Endometrial microvascular endothelial cells (primary cell): ENCODE data around the gene AKNA. TPM values are rescaled to one million over a fixed set of nuclear protein-coding genes. Genes with fewer than 3 reads are reported as not detected.

Experiments
- in situ Hi-C: cut with HindIII; loops from 2 replicates; pipeline ENCODE4 v1.10.0; 2017; ENCODE audit warnings: low sequenced_read_pairs, low pct_unique_long_range_greater_than_20kb; ENCODE audit errors: inconsistent ontology term
- total RNA-seq: library from RNA; depleted of rRNA; stranded (reverse); fragments of >200 nt; gene quantifications from one replicate; pipeline ENCODE4 v1.2.3, GENCODE V29; 2015; ENCODE audit errors: inconsistent ontology term

AKNA gene
- total RNA-seq, 1 donor from 2014 or later = 14.9 TPM

GRCh38 chr9:114367772-114368569, 19.8 kb downstream of the AKNA start:
- in situ Hi-C loops = no loop called here

- in situ Hi-C loops = no loop called here
Observed at GRCh38 chr9:114367366-114367765, 20.4 kb downstream of the AKNA start.

GRCh38 chr9:114366334-114367128, 21.3 kb downstream of the AKNA start:
- in situ Hi-C loops = no loop called here

DNA sequence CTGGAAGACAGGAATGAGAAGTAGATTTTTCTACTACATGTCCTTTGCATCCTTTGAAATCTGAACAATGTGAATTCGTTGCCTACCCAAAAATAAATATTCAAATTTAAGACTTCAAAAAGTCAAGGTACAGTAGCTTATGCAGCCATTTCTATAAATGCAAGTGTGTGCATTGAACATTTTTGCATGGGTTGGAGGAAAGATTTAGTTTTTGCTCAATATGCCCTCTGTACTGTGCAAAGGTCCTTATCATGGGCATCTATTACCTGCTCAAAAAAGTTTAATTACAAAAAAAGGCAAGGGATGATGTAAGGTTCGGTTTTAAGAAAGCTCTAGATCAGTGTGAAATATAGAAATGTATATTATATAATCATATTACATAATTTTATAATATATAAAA, 22.6 kb downstream of the AKNA start:
- in situ Hi-C loops = no loop called here

GRCh38 chr9:114364134-114365041, 23.4 kb downstream of the AKNA start:
- in situ Hi-C loops = no loop called here

DNA sequence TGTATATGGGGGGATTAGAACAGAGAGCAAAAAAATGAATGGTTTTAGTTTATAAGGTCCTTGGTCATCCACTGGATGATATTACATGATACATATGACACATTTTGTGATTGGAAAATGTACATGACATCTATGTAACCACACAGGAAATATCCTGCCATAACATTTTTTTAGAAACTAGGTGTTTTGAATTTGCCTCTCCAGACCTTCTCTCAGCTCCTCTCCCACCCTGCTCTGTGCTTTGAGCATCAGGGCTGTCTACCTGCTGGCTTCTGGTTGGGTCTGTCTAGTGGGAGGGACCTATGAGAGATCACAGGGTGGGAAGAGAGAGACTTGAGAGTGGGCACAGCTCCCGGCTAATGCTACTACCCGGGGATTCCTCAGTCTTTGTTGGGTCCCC, 24.4 kb downstream of the AKNA start:
- in situ Hi-C loops = no loop called here

DNA sequence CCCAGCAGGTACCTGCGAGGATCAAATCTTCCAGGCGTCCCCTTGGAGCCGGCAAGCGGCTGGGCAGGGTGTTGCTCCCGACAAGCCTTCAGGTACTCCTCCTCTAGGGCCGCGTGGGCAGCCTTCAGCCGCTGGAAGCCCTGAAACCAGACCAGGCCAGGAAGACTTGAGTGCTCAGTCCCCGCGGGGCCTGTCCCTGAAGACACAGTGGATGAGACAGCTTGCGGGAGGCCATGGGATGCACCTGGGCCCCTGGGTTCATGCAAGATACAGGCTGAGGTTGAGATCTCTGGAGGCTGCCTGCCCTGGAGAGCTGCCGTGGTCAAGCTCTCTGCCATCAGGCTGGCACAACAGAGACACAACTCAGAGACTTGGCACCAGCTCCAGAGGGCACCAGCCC, 25.4 kb downstream of the AKNA start:
- in situ Hi-C loops = no loop called here

GRCh38 chr9:114361542-114361941, 26.2 kb downstream of the AKNA start:
- in situ Hi-C loops = no loop called here

GRCh38 chr9:114359801-114360200, 28.0 kb downstream of the AKNA start:
- in situ Hi-C loops = no loop called here

DNA sequence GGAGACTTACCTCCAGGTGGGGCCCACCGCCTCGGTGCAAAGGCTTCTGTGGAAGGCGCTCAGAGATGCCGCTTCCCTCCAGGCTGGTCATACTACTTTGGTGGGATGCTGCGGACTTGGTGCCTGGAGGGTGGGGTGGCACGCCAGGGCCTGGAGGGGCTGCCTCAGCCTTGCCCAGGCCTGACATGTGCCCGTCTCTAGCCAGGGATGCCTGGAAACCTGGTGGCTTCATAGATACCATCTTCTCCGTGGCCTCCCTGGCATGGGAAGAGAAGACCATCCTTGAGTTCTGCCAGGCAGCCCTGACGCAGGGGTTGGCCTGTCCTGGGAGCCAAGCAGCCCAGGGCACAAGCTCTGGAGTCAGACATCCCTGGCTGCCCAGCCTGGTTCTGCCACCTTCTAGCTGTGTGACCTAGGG, 29.9 kb downstream of the AKNA start:
- in situ Hi-C loops = no loop called here

GRCh38 chr9:114357360-114357759, 30.4 kb downstream of the AKNA start:
- in situ Hi-C loops = no loop called here

DNA sequence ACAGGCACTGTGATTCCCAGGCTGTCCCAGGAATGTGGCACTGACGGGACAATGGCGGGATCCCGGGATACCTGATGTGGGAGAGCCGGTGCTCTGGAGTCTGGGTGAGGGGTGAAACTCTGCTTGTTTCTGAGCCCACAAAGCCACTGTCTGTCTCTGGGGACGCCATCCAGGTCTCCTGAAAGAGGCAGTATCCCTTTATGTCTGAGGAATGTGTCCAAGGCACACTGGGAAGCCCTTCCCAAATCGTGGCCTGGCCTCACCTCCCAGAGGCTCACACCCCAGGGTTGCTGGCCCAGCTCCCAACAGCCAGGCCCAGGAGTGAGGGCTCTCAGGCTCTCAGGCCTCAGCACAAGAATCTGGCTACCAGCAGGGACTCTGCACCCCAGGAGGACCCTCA, 31.0 kb downstream of the AKNA start:
- in situ Hi-C loops = no loop called here

DNA sequence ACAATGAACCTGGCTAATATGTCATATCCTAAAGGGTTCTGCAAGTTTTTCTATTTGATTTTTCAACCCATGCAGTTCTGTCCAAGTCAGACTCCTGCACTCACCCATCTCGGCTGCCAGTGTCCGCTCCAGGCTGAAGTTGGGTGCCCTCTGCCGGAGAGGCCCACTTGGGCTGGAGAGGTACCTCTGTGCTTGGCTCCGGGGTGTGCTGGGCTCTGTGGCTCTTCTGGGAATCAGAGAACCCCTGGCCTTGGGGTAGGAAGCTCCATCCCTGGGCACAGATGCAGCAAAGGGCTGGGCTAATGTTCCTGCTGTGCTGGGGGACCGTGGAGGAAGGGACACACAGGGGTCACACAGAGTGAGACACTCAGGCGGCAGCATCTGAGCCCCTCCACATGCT, 32.0 kb downstream of the AKNA start:
- in situ Hi-C loops = no loop called here

DNA sequence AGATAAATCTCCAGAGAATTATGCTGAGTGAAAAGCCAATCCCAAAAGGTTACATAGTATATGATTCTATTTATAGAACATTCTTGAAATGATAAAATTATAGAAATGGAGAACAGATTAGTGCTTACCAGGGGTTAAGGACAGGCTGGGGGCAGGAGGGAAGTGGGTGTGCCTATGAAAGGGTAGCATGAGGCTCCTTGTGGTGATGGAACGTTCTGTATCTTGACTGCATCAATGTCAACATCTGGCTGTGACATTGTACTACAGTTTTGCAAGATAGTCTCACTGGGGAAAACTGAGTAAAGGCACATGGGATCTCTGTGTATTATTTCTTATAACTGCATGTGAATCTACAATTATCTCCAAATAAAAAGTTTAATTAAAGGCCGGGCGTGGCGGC, 35.9 kb downstream of the AKNA start:
- in situ Hi-C loops = no loop called here

- in situ Hi-C loops = no loop called here
Observed at GRCh38 chr9:114350636-114351401, 37.0 kb downstream of the AKNA start.

- in situ Hi-C loops = no loop called here
Observed at GRCh38 chr9:114349713-114350480, 37.9 kb downstream of the AKNA start.

DNA sequence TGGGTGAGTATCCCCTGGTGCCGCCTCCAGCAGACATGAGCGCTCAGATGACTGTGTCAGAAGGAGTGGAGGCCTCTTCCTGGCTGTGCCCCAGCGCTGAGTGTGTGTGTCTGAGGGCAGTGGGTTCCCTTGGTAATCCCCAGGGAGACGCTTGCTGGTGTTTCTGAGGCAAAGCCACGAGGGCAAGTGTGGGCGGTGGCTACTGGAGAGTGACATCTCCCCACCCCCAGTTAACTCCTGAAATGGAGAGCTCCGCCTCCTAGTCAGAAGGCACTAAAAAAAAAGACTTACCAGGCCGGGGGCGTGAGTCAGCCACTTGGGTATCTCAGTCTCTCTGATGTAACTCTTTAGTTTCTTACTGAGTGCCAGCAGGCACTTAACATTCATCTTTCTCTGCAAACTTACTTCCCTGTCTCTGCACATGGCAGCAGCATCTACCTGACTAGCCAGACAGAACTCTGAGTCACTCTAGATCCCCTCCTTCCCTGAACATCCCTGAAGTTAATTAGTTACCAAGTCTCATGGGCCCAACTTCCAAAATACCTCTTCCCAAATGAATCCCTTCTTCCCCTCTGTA, 38.8 kb downstream of the AKNA start:
- in situ Hi-C loops = no loop called here
